Measurements from ENCODE around the gene ATP6AP1.

- TF ChIP-seq EZH2 (IDR thresholded peaks at IDR 0.05; ENCODE audit: low read depth, unreplicated experiment): no peak
- no peak for TF ChIP-seq CTCF (conservative IDR thresholded peaks at IDR 0.05; ENCODE audit: low read depth in 2 of 2)
- TF ChIP-seq REST (IDR thresholded peaks at IDR 0.05; ENCODE audit: unreplicated experiment): no peak
- TF ChIP-seq ETS1 (IDR thresholded peaks at IDR 0.05): no peak
- no peak for TF ChIP-seq POLR2AphosphoS5 (IDR thresholded peaks at IDR 0.05; ENCODE audit: low read depth)
- no peak for TF ChIP-seq JUNB (IDR thresholded peaks at IDR 0.05; ENCODE audit: unreplicated experiment)
- no peak for TF ChIP-seq EZH2phosphoT487 (IDR thresholded peaks at IDR 0.05; ENCODE audit: unreplicated experiment)
- no peak for TF ChIP-seq STAT1 (IDR thresholded peaks at IDR 0.05; ENCODE audit: unreplicated experiment)
- no peak for TF ChIP-seq CREB1 (CRISPR knock-in tag; IDR thresholded peaks at IDR 0.05; ENCODE audit: low read depth)
- TF ChIP-seq ZNF331 (CRISPR knock-in tag; IDR thresholded peaks at IDR 0.05; ENCODE audit: low read depth): no peak
- TF ChIP-seq ZNF114 (CRISPR knock-in tag; IDR thresholded peaks at IDR 0.05): no peak
These were observed 25.3 kb upstream of the ATP6AP1 start for GRCh38 chrX:154403192-154403591.
